SK-N-SH treated with all-trans-retinoic acid at 6 μM for 48 hours (cell line): ENCODE data around the gene CHRNA3.

Experiments
- ATAC-seq: fragments of 200-7000 bp; cut with Tn5 transposase; 3 replicates; pipeline ENCODE4 v1.9.1; 2020; ENCODE audit warnings: mild to moderate bottlenecking, moderate library complexity
- ARNTL ChIP-seq: fragments of 450-650 bp; formaldehyde crosslinking; IDR thresholded peaks from 2 replicates; pipeline ENCODE4 v1.5.0; 2020; ENCODE audit warnings: low read depth, mild to moderate bottlenecking, moderate library complexity, borderline replicate concordance
- CREB5 ChIP-seq: fragments of 250-450 bp; sonication (Bioruptor Pico); IDR thresholded peaks from 2 replicates; pipeline ENCODE4 v1.5.1; 2020; ENCODE audit warnings: low read depth, mild to moderate bottlenecking, moderate library complexity
- CSDC2 ChIP-seq: fragments of 250-450 bp; sonication (Bioruptor Pico); IDR thresholded peaks from 2 replicates; pipeline ENCODE4 v1.5.0; 2020; ENCODE audit warnings: mild to moderate bottlenecking, moderate library complexity
- CSRNP3 ChIP-seq: fragments of 250-450 bp; sonication (Bioruptor Pico); IDR thresholded peaks from 2 replicates; pipeline ENCODE4 v1.5.1; 2021; ENCODE audit warnings: mild to moderate bottlenecking, moderate library complexity
- ESRRG ChIP-seq: fragments of 250-450 bp; sonication (Bioruptor Pico); IDR thresholded peaks from 2 replicates; pipeline ENCODE4 v1.6.1; 2021; ENCODE audit warnings: mild to moderate bottlenecking
- ISL1 ChIP-seq: fragments of 250-450 bp; sonication (Bioruptor Pico); IDR thresholded peaks from 2 replicates; pipeline ENCODE4 v2.1.2; 2022; ENCODE audit warnings: mild to moderate bottlenecking, moderate library complexity
- OSR1 ChIP-seq: fragments of 250-450 bp; sonication (Bioruptor Pico); IDR thresholded peaks from 2 replicates; pipeline ENCODE4 v1.8.0; 2022; ENCODE audit warnings: moderate library complexity, mild to moderate bottlenecking, inconsistent platforms
- PATZ1 ChIP-seq: fragments of 250-450 bp; sonication (Bioruptor Pico); IDR thresholded peaks from 2 replicates; pipeline ENCODE4 v1.8.0; 2020; ENCODE audit warnings: mild to moderate bottlenecking, moderate library complexity, borderline replicate concordance
- POU6F1 ChIP-seq: fragments of 250-450 bp; sonication (Bioruptor Pico); IDR thresholded peaks from 2 replicates; pipeline ENCODE4 v1.8.0; 2021; ENCODE audit warnings: low read depth, mild to moderate bottlenecking, moderate library complexity, borderline replicate concordance
- PPARA ChIP-seq: fragments of 250-450 bp; sonication (Bioruptor Pico); IDR thresholded peaks from 2 replicates; pipeline ENCODE4 v1.5.0; 2020; ENCODE audit warnings: mild to moderate bottlenecking, borderline replicate concordance
- RARB ChIP-seq: fragments of 250-450 bp; sonication (Bioruptor Pico); IDR thresholded peaks from 2 replicates; pipeline ENCODE4 v1.8.0; 2021; ENCODE audit warnings: mild to moderate bottlenecking, moderate library complexity
- TCF4 ChIP-seq: fragments of 250-450 bp; sonication (Bioruptor Pico); IDR thresholded peaks from 2 replicates; pipeline ENCODE4 v1.8.0; 2021; ENCODE audit warnings: mild to moderate bottlenecking, moderate library complexity, borderline replicate concordance
- TSHZ2 ChIP-seq: fragments of 250-450 bp; sonication (Bioruptor Pico); IDR thresholded peaks from 2 replicates; pipeline ENCODE4 v1.5.0; 2020; ENCODE audit warnings: mild to moderate bottlenecking, moderate library complexity
- ZC3H10 ChIP-seq: fragments of 250-450 bp; sonication (Bioruptor Pico); IDR thresholded peaks from 2 replicates; pipeline ENCODE4 v1.5.1; 2021; ENCODE audit warnings: mild to moderate bottlenecking, moderate library complexity
- ZFP3 ChIP-seq: fragments of 250-450 bp; sonication (Bioruptor Pico); IDR thresholded peaks from 2 replicates; pipeline ENCODE4 v1.5.0; 2020; ENCODE audit warnings: mild to moderate bottlenecking, moderate library complexity
- ZFP30 ChIP-seq: fragments of 450-650 bp; formaldehyde crosslinking; IDR thresholded peaks from 2 replicates; pipeline ENCODE4 v1.5.0; 2022; ENCODE audit warnings: mild to moderate bottlenecking, moderate library complexity
- ZNF565 ChIP-seq: fragments of 450-650 bp; formaldehyde crosslinking; conservative IDR thresholded peaks from 2 replicates; pipeline ENCODE4 v1.5.0; 2020; ENCODE audit warnings: low read depth, mild to moderate bottlenecking, moderate library complexity
- ZNF8 ChIP-seq: fragments of 450-650 bp; formaldehyde crosslinking; IDR thresholded peaks from 2 replicates; pipeline ENCODE4 v1.5.0; 2020; ENCODE audit warnings: mild to moderate bottlenecking, moderate library complexity

The CHRNA3 gene

GRCh38 chr15:78641102-78641748 is 20.4 kb upstream of the CHRNA3 start, which contains the start of gene CHRNB4:
Gene CHRNB4, minus strand, starts transcription at chr15:78641210. Its CDS starts 77 bp downstream, at chr15:78641133.
- ATAC-seq, result peak; percentile 78
- TF ChIP-seq ZNF8, result no peak
- peak; percentile 82; the same call in 1 of the 2 replicates for TF ChIP-seq ZFP3 (CRISPR knock-in tag)

GRCh38 chr15:78640527-78641101 is 19.8 kb upstream of the CHRNA3 start:
- ATAC-seq, result peak; percentile 18
- TF ChIP-seq CSRNP3 (no peak), ARNTL (CRISPR knock-in tag) (no peak), PPARA (CRISPR knock-in tag) (no peak), POU6F1 (no peak), PATZ1 (CRISPR knock-in tag) (no peak), TSHZ2 (CRISPR knock-in tag) (no peak), ZFP3 (CRISPR knock-in tag) (no peak), ZFP30 (CRISPR knock-in tag) (no peak), RARB (CRISPR knock-in tag) (no peak), TCF4 (CRISPR knock-in tag) (no peak), ESRRG (CRISPR knock-in tag) (no peak), ISL1 (CRISPR knock-in tag) (no peak)
- TF ChIP-seq, all 23 proteins: peak for 0

GRCh38 chr15:78638658-78639314 is 18.0 kb upstream of the CHRNA3 start:
- TF ChIP-seq ZFP30 (CRISPR knock-in tag), result no peak
- ATAC-seq, result peak; percentile 84

GRCh38 chr15:78637776-78638435 is 17.1 kb upstream of the CHRNA3 start:
- no peak for ATAC-seq
- TF ChIP-seq ZC3H10 (CRISPR knock-in tag) (no peak), ARNTL (CRISPR knock-in tag) (no peak), CSRNP3 (no peak), OSR1 (no peak), PPARA (CRISPR knock-in tag) (no peak), ZNF8 (no peak), POU6F1 (no peak), RARB (CRISPR knock-in tag) (no peak), ZNF565 (CRISPR knock-in tag) (no peak), CSDC2 (no peak), ISL1 (CRISPR knock-in tag) (no peak), ESRRG (CRISPR knock-in tag) (no peak), ZFP3 (CRISPR knock-in tag) (no peak), CREB5 (no peak), TCF4 (CRISPR knock-in tag) (no peak)
